ENCODE data around the gene SCGB1C2. TPM values are rescaled to one million over a fixed set of nuclear protein-coding genes. Genes with fewer than 3 reads are reported as not detected.

Gene SCGB1C2
- total RNA-seq, 2 donors from 2014 or later: not detected

GRCh38 chr17:149897-150584 lies 12.7 kb downstream of the SCGB1C2 start:
- Histone ChIP-seq H3K27ac (no peak overlapping the region), H3K4me1 (no peaks in the 10 kb centered on the region), H3K36me3 (no peaks in the 10 kb centered on the region), H3K9me3 (no peaks in the 10 kb centered on the region), H3K27me3 (no peaks in the 10 kb centered on the region), H3K4me3 (no peak overlapping the region)
- no peak for TF ChIP-seq CTCF (IDR thresholded peaks at IDR 0.05)
- DNase-seq (ENCODE audit: low spot score): peak; percentile 13

GRCh38 chr17:151004-151403 lies 13.6 kb downstream of the SCGB1C2 start:
- no peak for DNase-seq (ENCODE audit: low spot score)
- Histone ChIP-seq H3K27ac (no peak overlapping the region), H3K4me3 (no peak overlapping the region), H3K27me3 (no peaks in the 10 kb centered on the region), H3K9me3 (no peaks in the 10 kb centered on the region), H3K36me3 (no peaks in the 10 kb centered on the region), H3K4me1 (no peaks in the 10 kb centered on the region)
- TF ChIP-seq CTCF (IDR thresholded peaks at IDR 0.05): no peak

GRCh38 chr17:151886-152859 lies 14.8 kb downstream of the SCGB1C2 start:
- H3K36me3 ChIP-seq: no peaks in the 10 kb centered on the region
- H3K4me3 ChIP-seq: no peak overlapping the region
- H3K9me3 ChIP-seq: no peaks in the 10 kb centered on the region
- no peaks in the 10 kb centered on the region for H3K4me1 ChIP-seq
- H3K27me3 ChIP-seq: no peaks in the 10 kb centered on the region
- TF ChIP-seq CTCF (IDR thresholded peaks at IDR 0.05): no peak
- no peak overlapping the region for H3K27ac ChIP-seq
- DNase-seq (ENCODE audit: low spot score): no peak

GRCh38 chr17:152860-153420 lies 15.6 kb downstream of the SCGB1C2 start:
- TF ChIP-seq CTCF (IDR thresholded peaks at IDR 0.05): no peak
- no peaks in the 10 kb centered on the region for H3K27me3 ChIP-seq
- no peak for DNase-seq (ENCODE audit: low spot score)

GRCh38 chr17:153851-154250 lies 16.5 kb downstream of the SCGB1C2 start:
- Histone ChIP-seq H3K27ac (no peak overlapping the region), H3K36me3 (no peaks in the 10 kb centered on the region), H3K9me3 (no peaks in the 10 kb centered on the region), H3K4me1 (no peaks in the 10 kb centered on the region), H3K27me3 (no peaks in the 10 kb centered on the region), H3K4me3 (no peak overlapping the region)
- no peak for DNase-seq (ENCODE audit: low spot score)
- no peak for TF ChIP-seq CTCF (IDR thresholded peaks at IDR 0.05)

More at GRCh38 chr17:152860-153420, 15.6 kb downstream of the SCGB1C2 start:
- Histone ChIP-seq H3K9me3 (no peaks in the 10 kb centered on the region), H3K4me1 (no peaks in the 10 kb centered on the region), H3K4me3 (no peak overlapping the region), H3K36me3 (no peaks in the 10 kb centered on the region), H3K27ac (no peak overlapping the region)

All from right atrium auricular region (tissue), 2 donors.